Heart left ventricle (tissue), 13 donors: ENCODE measurements around the gene MGAM2.
A peak's percentile ranks its signal among the peaks of the same experiment; 100 is the strongest.

Source experiments
- POLR2A ChIP-seq, 2 donors: fragments of 450-650 bp; IDR thresholded peaks; one replicate each; pipeline ENCODE4 v1.6.1; 2017; ENCODE audit warnings: antibody characterized with exemption in 2 of 2, mild to moderate bottlenecking in 2 of 2, moderate library complexity in 2 of 2
- TF ChIP-seq, protein P1 (sequence below), 12 donors: fragments of 200-600 bp; sonication (generic) in 4 of 12; IDR thresholded peaks; one replicate each; pipeline versions ENCODE4 v1.5.0 to v1.8.0; 2018 to 2022; ENCODE audit warnings: antibody characterized with exemption in 12 of 12, mild to moderate bottlenecking in 5 of 12
- donor health status: ischemic (EF 13 %, LVEDD 7.1; RV severe dilation, severe dysfunction).
- donor health status: DM: no; HTN: yes; CAD: no.
- donor health status: DM: no; HTN: no; CAD: no.
- donor health status: ischemic (EF 25% LVEDD 6.9; RV normal size, moderate dysfunction).
- donor health status: ischemic (EF 25% LVEDD 5.7; RV mildly dilated, moderate dysfunction).
- donor health status: ischemic (EF 35%, LVEDD 5.7; RV mildly dilated, moderate dysfunction).
- donor health status: nonischemic (EF 11% LVEDD 7.7; RV severe dilation, severe dysfunction).
- donor health status: DM: yes; HTN: yes; CAD: no.
- donor health status: PGD.
- donor health status: ischemic (EF 29% LVEDD 5.4; RV normal size, mild dysfunction).
- donor health status: nonischemic (EF 23%, LVEDD 6.1; RV moderate dilation, normal function).

DNA sequence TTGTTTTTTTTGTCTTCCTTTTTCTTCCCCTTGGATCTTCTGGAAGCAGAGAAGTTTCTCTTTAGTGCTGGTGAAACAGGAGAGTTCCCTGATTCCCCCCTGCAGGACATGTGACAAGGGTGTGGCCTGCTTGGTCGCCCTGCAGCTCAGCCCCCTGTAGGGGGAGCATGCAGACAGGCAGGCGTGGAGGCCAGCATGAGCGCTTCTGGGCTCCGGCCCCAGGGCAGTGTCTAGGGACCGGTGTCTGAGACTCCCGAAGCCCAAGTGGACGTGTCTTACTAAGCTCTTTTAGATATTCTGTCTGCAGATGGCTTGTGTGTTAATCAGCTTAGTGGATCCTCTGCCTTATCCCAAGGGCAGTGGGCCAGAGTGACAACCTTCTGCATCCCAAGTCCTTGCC lies 120.2 kb downstream of the MGAM2 start:
- TF ChIP-seq, protein P1, sequence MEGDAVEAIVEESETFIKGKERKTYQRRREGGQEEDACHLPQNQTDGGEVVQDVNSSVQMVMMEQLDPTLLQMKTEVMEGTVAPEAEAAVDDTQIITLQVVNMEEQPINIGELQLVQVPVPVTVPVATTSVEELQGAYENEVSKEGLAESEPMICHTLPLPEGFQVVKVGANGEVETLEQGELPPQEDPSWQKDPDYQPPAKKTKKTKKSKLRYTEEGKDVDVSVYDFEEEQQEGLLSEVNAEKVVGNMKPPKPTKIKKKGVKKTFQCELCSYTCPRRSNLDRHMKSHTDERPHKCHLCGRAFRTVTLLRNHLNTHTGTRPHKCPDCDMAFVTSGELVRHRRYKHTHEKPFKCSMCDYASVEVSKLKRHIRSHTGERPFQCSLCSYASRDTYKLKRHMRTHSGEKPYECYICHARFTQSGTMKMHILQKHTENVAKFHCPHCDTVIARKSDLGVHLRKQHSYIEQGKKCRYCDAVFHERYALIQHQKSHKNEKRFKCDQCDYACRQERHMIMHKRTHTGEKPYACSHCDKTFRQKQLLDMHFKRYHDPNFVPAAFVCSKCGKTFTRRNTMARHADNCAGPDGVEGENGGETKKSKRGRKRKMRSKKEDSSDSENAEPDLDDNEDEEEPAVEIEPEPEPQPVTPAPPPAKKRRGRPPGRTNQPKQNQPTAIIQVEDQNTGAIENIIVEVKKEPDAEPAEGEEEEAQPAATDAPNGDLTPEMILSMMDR (IDR thresholded peaks at IDR 0.05) = peak in 1 of 12 donors; percentile 10
- TF ChIP-seq POLR2A (IDR thresholded peaks at IDR 0.05) = no peak
